ENCODE data around the gene PLEKHG4B.

GRCh38 chr5:164244-164643 lies 72.3 kb downstream of the PLEKHG4B start:
- TF ChIP-seq CTCF (conservative IDR thresholded peaks at IDR 0.05; ENCODE audit: low read depth, low read length) (no peak), EZH2 (IDR thresholded peaks at IDR 0.05; ENCODE audit: borderline replicate concordance, low read depth, low read length, poor library complexity, severe bottlenecking) (no peak)

Data from A673 (cell line).